ENCODE measurements around the gene COMMD2.

- no peak for TF ChIP-seq POLR2AphosphoS5 (IDR thresholded peaks at IDR 0.05; ENCODE audit: low read depth, low read length)
- TF ChIP-seq SIN3A (IDR thresholded peaks at IDR 0.05; ENCODE audit: borderline replicate concordance, insufficient read depth, low read length): no peak
These were observed 31.3 kb upstream of the COMMD2 start for GRCh38 chr3:149783576-149783975.

Measured in PFSK-1 (cell line).